H9 (cell line): Measurements from ENCODE around the gene ESX1. TPM values are rescaled to one million over a fixed set of nuclear protein-coding genes. Genes with fewer than 3 reads are reported as not detected.

Source experiments
- DNase-seq: peaks from one replicate; pipeline ENCODE4 v3.0.0-alpha.2; 2017
- H2AFZ ChIP-seq: one replicate; pipeline ENCODE4 v1.6.1; 2013; ENCODE audit warnings: mild to moderate bottlenecking, low read length, control low read depth, moderate library complexity
- H2AK5ac ChIP-seq: 2 replicates; pipeline ENCODE4 v1.6.1; 2013; ENCODE audit warnings: low read length, control low read depth, mixed read lengths; ENCODE audit not compliant: insufficient read length
- H2BK120ac ChIP-seq: one replicate; pipeline ENCODE4 v1.6.1; 2013; ENCODE audit warnings: low read depth, mild to moderate bottlenecking, low read length, control low read depth, inconsistent platforms; ENCODE audit not compliant: poor library complexity, severe bottlenecking
- H2BK12ac ChIP-seq: 2 replicates; pipeline ENCODE4 v1.6.1; 2013; ENCODE audit warnings: low read length, control low read depth, mixed read lengths, low read depth; ENCODE audit not compliant: insufficient read length
- H2BK15ac ChIP-seq: 2 replicates; pipeline ENCODE4 v1.6.1; 2013; ENCODE audit warnings: low read depth, low read length, control low read depth
- H2BK20ac ChIP-seq: one replicate; pipeline ENCODE4 v1.6.1; 2013; ENCODE audit warnings: low read depth, mild to moderate bottlenecking, low read length, control low read depth, inconsistent platforms; ENCODE audit not compliant: poor library complexity, severe bottlenecking
- H2BK5ac ChIP-seq: 2 replicates; pipeline ENCODE4 v1.6.1; 2013; ENCODE audit warnings: low read length, control low read depth, mixed read lengths; ENCODE audit not compliant: insufficient read length
- H3K14ac ChIP-seq: 2 replicates; pipeline ENCODE4 v1.6.1; 2013; ENCODE audit warnings: low read length, control low read depth; ENCODE audit not compliant: insufficient read depth
- H3K18ac ChIP-seq: 2 replicates; pipeline ENCODE4 v1.6.1; 2013; ENCODE audit warnings: low read depth, mild to moderate bottlenecking, mixed read lengths, low read length, control low read depth; ENCODE audit not compliant: insufficient read length
- H3K23ac ChIP-seq: 2 replicates; pipeline ENCODE4 v1.6.1; 2013; ENCODE audit warnings: low read length, control low read depth, mixed read lengths, low read depth; ENCODE audit not compliant: insufficient read length
- H3K23me2 ChIP-seq: 2 replicates; pipeline ENCODE4 v1.6.1; 2013; ENCODE audit warnings: low read depth, mild to moderate bottlenecking, mixed read lengths, low read length, control low read depth; ENCODE audit not compliant: insufficient read length, poor library complexity, severe bottlenecking
- H3K27ac ChIP-seq: 2 replicates; pipeline ENCODE4 v1.5.1; 2013; ENCODE audit warnings: low read length, control low read depth, mixed read lengths, low read depth; ENCODE audit not compliant: insufficient read length
- H3K27me3 ChIP-seq: 2 replicates; pipeline ENCODE4 v1.6.1; 2013; ENCODE audit warnings: low read length, control low read depth, inconsistent platforms; ENCODE audit not compliant: insufficient read depth
- H3K4ac ChIP-seq: 2 replicates; pipeline ENCODE4 v1.6.1; 2013; ENCODE audit warnings: low read depth, mild to moderate bottlenecking, control low read depth, inconsistent platforms, low read length, moderate library complexity
- H3K4me1 ChIP-seq: 2 replicates; pipeline ENCODE4 v1.6.1; 2013; ENCODE audit warnings: low read length, control low read depth, inconsistent platforms; ENCODE audit not compliant: insufficient read depth
- H3K4me2 ChIP-seq: 2 replicates; pipeline ENCODE4 v1.6.1; 2013; ENCODE audit warnings: low read length, control low read depth, mixed read lengths; ENCODE audit not compliant: insufficient read length, insufficient read depth
- H3K56ac ChIP-seq: 2 replicates; pipeline ENCODE4 v1.6.1; 2013; ENCODE audit warnings: low read depth, mild to moderate bottlenecking, mixed read lengths, low read length, control low read depth; ENCODE audit not compliant: insufficient read length
- H3K79me1 ChIP-seq: 2 replicates; pipeline ENCODE4 v1.6.1; 2013; ENCODE audit warnings: low read depth, mild to moderate bottlenecking, moderate library complexity, low read length, control low read depth, inconsistent platforms; ENCODE audit not compliant: insufficient read depth, poor library complexity, severe bottlenecking
- H3K79me2 ChIP-seq: 2 replicates; pipeline ENCODE4 v1.6.1; 2013; ENCODE audit warnings: low read length, control low read depth, inconsistent platforms; ENCODE audit not compliant: insufficient read depth
- H3K9ac ChIP-seq: 2 replicates; pipeline ENCODE4 v1.6.1; 2013; ENCODE audit warnings: low read length, control low read depth, mixed read lengths; ENCODE audit not compliant: insufficient read length; ENCODE audit errors: extremely low read depth
- H3K9me3 ChIP-seq: one replicate; pipeline ENCODE4 v1.6.1; 2013; ENCODE audit warnings: low read depth, low read length, inconsistent platforms; ENCODE audit not compliant: control insufficient read depth
- H3T11ph ChIP-seq: one replicate; pipeline ENCODE4 v1.6.1; 2013; ENCODE audit warnings: mild to moderate bottlenecking, low read length, control low read depth, inconsistent platforms
- H4K20me1 ChIP-seq: one replicate; pipeline ENCODE4 v1.6.1; 2013; ENCODE audit not compliant: control insufficient read depth, insufficient read length, insufficient read depth
- H4K5ac ChIP-seq: 2 replicates; pipeline ENCODE4 v1.6.1; 2013; ENCODE audit warnings: low read depth, mild to moderate bottlenecking, mixed read lengths, low read length, control low read depth; ENCODE audit not compliant: insufficient read length
- H4K8ac ChIP-seq: replicated peaks from 2 replicates; pipeline ENCODE4 v1.6.1; 2013; ENCODE audit warnings: low read length, control low read depth, mixed read lengths, low read depth; ENCODE audit not compliant: insufficient read length
- H4K91ac ChIP-seq: 2 replicates; pipeline ENCODE4 v1.6.1; 2013; ENCODE audit warnings: low read depth, mild to moderate bottlenecking, moderate library complexity, mixed read lengths, low read length, control low read depth; ENCODE audit not compliant: insufficient read length
- H3K27ac Mint-ChIP-seq, 3 experiments: 2 replicates in 2 of 3; 3 replicates in 1 of 3; pipeline ENCODE4 v1.8.0; 2020 to 2021; ENCODE audit warnings: mixed read lengths in 3 of 3, mild to moderate bottlenecking in 1 of 3, moderate library complexity in 1 of 3
- H3K27me3 Mint-ChIP-seq: 2 replicates; pipeline ENCODE4 v1.8.0; 2021; ENCODE audit warnings: low read depth, mild to moderate bottlenecking, moderate library complexity, mixed read lengths
- H3K36me3 Mint-ChIP-seq, 3 experiments: 2 replicates in 2 of 3; 3 replicates in 1 of 3; pipeline ENCODE4 v1.8.0; 2020 to 2021; ENCODE audit warnings: low read depth in 3 of 3, mixed read lengths in 3 of 3; ENCODE audit not compliant: insufficient read depth in 1 of 3
- H3K4me1 Mint-ChIP-seq, 2 experiments: 2 replicates each; pipeline ENCODE4 v1.8.0; 2020; ENCODE audit warnings: mixed read lengths in 2 of 2
- H3K4me3 Mint-ChIP-seq, 2 experiments: 2 replicates in 1 of 2; 3 replicates in 1 of 2; pipeline ENCODE4 v1.8.0; 2020 to 2021; ENCODE audit warnings: mild to moderate bottlenecking in 2 of 2, mixed read lengths in 2 of 2, moderate library complexity in 1 of 2
- H3K9me3 Mint-ChIP-seq, 2 experiments: 2 replicates in 1 of 2; 3 replicates in 1 of 2; pipeline ENCODE4 v1.8.0; 2020; ENCODE audit warnings: mild to moderate bottlenecking in 2 of 2, mixed read lengths in 2 of 2, moderate library complexity in 1 of 2
- WGBS: extraction: QIAGEN DNeasy Blood & Tissue Kit; methylation state at CpG from one replicate; pipeline ENCODE4 v1.1.7; 2013; ENCODE audit warnings: missing lambda C conversion rate, low lambda C conversion rate, mixed read lengths; ENCODE audit not compliant: insufficient read length; ENCODE audit errors: extremely low coverage; 5-methylcytosine and 5-hydroxymethylcytosine counted together
- total RNA-seq: library from RNA; stranded (reverse); gene quantifications from 2 replicates; pipeline ENCODE4 v1.2.1, GENCODE V29; 2021
- TF ChIP-seq, protein P1 (sequence below): fragments of 200-600 bp; sonication (generic); conservative IDR thresholded peaks from 3 replicates; pipeline ENCODE4 v1.8.0; 2021; ENCODE audit warnings: antibody characterized with exemption, mild to moderate bottlenecking

ESX1 gene
- total RNA-seq, 1 experiment from 2014 or later = not detected

DNA sequence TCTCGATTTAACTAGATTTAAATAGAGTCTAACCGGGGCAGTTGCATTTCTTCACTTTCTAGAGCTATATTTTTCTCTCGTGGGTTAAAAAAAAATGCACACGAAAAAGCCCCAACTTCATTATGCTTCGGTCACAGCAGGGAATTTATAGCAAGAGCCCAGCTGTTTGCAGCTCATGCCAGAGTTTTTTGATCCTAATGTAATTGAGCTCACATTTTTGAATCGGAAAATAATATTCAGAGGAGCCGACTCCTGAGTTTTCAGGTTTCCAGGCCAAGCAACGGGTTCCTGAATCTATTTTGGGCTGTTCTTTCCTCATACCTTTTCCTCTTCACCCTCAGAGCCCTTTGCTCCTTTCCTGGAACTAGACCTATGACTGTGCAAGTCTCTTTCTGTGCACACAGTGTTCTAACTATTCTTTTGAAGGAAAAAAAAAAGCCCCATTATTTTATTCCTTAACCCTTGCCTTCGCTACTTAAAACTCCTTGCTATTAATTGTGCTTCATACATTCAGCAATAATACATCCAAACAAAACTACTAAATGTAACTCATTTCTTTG lies 27.5 kb upstream of the ESX1 start:
- no peak overlapping the region for H2BK12ac ChIP-seq
- Mint-ChIP-seq H3K4me3 (no peak overlapping the region), H3K9me3 (peaks cover 0 to 59% of the 10 kb centered on the region in 2 experiments; a peak in 2 of 5 replicates), H3K27ac (no peak overlapping the region), H3K36me3 (0 out of 7 replicates have a peak, but pooled peaks cover 0 to 2% (median 0%) of the 10 kb centered on the region in 3 experiments), H3K4me1 (peaks cover 13 to 15% of the 10 kb centered on the region in 2 experiments), H3K27me3 (peaks cover 2% of the 10 kb centered on the region)
- no peak overlapping the region for H3K23ac ChIP-seq
- H2BK5ac ChIP-seq = no peak overlapping the region
- no peak overlapping the region for H3K14ac ChIP-seq
- H3K4me2 ChIP-seq = no peak overlapping the region
- no peak overlapping the region for H4K5ac ChIP-seq
- no peak for DNase-seq
- H3K9ac ChIP-seq = no peak overlapping the region
- no peak overlapping the region for H2AFZ ChIP-seq
- H3K27ac ChIP-seq = no peak overlapping the region
- H3K79me1 ChIP-seq = no peaks in the 10 kb centered on the region
- TF ChIP-seq, protein P1, sequence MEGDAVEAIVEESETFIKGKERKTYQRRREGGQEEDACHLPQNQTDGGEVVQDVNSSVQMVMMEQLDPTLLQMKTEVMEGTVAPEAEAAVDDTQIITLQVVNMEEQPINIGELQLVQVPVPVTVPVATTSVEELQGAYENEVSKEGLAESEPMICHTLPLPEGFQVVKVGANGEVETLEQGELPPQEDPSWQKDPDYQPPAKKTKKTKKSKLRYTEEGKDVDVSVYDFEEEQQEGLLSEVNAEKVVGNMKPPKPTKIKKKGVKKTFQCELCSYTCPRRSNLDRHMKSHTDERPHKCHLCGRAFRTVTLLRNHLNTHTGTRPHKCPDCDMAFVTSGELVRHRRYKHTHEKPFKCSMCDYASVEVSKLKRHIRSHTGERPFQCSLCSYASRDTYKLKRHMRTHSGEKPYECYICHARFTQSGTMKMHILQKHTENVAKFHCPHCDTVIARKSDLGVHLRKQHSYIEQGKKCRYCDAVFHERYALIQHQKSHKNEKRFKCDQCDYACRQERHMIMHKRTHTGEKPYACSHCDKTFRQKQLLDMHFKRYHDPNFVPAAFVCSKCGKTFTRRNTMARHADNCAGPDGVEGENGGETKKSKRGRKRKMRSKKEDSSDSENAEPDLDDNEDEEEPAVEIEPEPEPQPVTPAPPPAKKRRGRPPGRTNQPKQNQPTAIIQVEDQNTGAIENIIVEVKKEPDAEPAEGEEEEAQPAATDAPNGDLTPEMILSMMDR = no peak
- peaks cover 16% of the 10 kb centered on the region for H3K9me3 ChIP-seq
- H3K23me2 ChIP-seq = no peaks in the 10 kb centered on the region
- no peaks in the 10 kb centered on the region for H3K79me2 ChIP-seq
- no peaks in the 10 kb centered on the region for H3K4me1 ChIP-seq
- no CpG with 5 or more reads among the region's 9 CpGs for WGBS
- H4K20me1 ChIP-seq = no peaks in the 10 kb centered on the region
- H4K91ac ChIP-seq = no peak overlapping the region
- no peak overlapping the region for H3K18ac ChIP-seq
- no peak overlapping the region for H2BK20ac ChIP-seq
- no peak overlapping the region for H2BK15ac ChIP-seq
- no peak overlapping the region for H4K8ac ChIP-seq
- H3K27me3 ChIP-seq = no peaks in the 10 kb centered on the region
- H2AK5ac ChIP-seq = no peak overlapping the region
- no peak overlapping the region for H3K4ac ChIP-seq
- no peak overlapping the region for H2BK120ac ChIP-seq
- no peak overlapping the region for H3K56ac ChIP-seq
- H3T11ph ChIP-seq = no peak overlapping the region
